Measurements from ENCODE around the gene PDE7B.

Gene PDE7B

GRCh38 chr6:136108361-136108945 is 257.0 kb downstream of the PDE7B start:
- Histone ChIP-seq H3K27me3 (ENCODE audit: insufficient read depth, poor library complexity, severe bottlenecking) (no peaks in the 10 kb centered on the region), H3K27ac (replicated peaks) (no peak overlapping the region), H3K4me3 (replicated peaks; ENCODE audit: insufficient read depth, low read length) (no peak overlapping the region)
- TF ChIP-seq GABPA (IDR thresholded peaks at IDR 0.05; ENCODE audit: low read depth) = no peak
- no peak for TF ChIP-seq REST (IDR thresholded peaks at IDR 0.05; ENCODE audit: insufficient replicate concordance, low read depth)
- TF ChIP-seq SPI1 (IDR thresholded peaks at IDR 0.05; ENCODE audit: borderline replicate concordance, low read depth) = no peak
- no peak for TF ChIP-seq CTCF (IDR thresholded peaks at IDR 0.05; ENCODE audit: insufficient read depth, low read length)
- no peak for TF ChIP-seq POLR2AphosphoS5 (IDR thresholded peaks at IDR 0.05; ENCODE audit: low read depth)
- DNase-seq (ENCODE audit: low read depth in 1 of 2, low spot score in 1 of 2) = no peak

- Histone ChIP-seq H3K4me3 (replicated peaks; ENCODE audit: insufficient read depth, low read length) (no peak overlapping the region), H3K27me3 (ENCODE audit: insufficient read depth, poor library complexity, severe bottlenecking) (no peaks in the 10 kb centered on the region), H3K27ac (replicated peaks) (no peak overlapping the region)
- DNase-seq (ENCODE audit: low read depth in 1 of 2, low spot score in 1 of 2) = no peak
- TF ChIP-seq POLR2AphosphoS5 (IDR thresholded peaks at IDR 0.05; ENCODE audit: low read depth) = no peak
- TF ChIP-seq REST (IDR thresholded peaks at IDR 0.05; ENCODE audit: insufficient replicate concordance, low read depth) = no peak
- TF ChIP-seq SPI1 (IDR thresholded peaks at IDR 0.05; ENCODE audit: borderline replicate concordance, low read depth) = no peak
- TF ChIP-seq CTCF (IDR thresholded peaks at IDR 0.05; ENCODE audit: insufficient read depth, low read length) = no peak
- no peak for TF ChIP-seq GABPA (IDR thresholded peaks at IDR 0.05; ENCODE audit: low read depth)
Measured at GRCh38 chr6:136111831-136112230, 260.3 kb downstream of the PDE7B start.

GRCh38 chr6:136112262-136112661 is 260.8 kb downstream of the PDE7B start:
- Histone ChIP-seq H3K27ac (replicated peaks) (no peak overlapping the region), H3K27me3 (ENCODE audit: insufficient read depth, poor library complexity, severe bottlenecking) (no peaks in the 10 kb centered on the region), H3K4me3 (replicated peaks; ENCODE audit: insufficient read depth, low read length) (no peak overlapping the region)
- no peak for DNase-seq (ENCODE audit: low read depth in 1 of 2, low spot score in 1 of 2)
- TF ChIP-seq SPI1 (IDR thresholded peaks at IDR 0.05; ENCODE audit: borderline replicate concordance, low read depth) (no peak), REST (IDR thresholded peaks at IDR 0.05; ENCODE audit: insufficient replicate concordance, low read depth) (no peak), GABPA (IDR thresholded peaks at IDR 0.05; ENCODE audit: low read depth) (no peak), POLR2AphosphoS5 (IDR thresholded peaks at IDR 0.05; ENCODE audit: low read depth) (no peak), CTCF (IDR thresholded peaks at IDR 0.05; ENCODE audit: insufficient read depth, low read length) (no peak)
